B cell (primary cell): ENCODE results near the gene RGS11. TPM values are rescaled to one million over a fixed set of nuclear protein-coding genes. Genes with fewer than 3 reads are reported as not detected.

Source experiments
- ATAC-seq: fragments of 200-7000 bp; cut with Tn5 transposase; one replicate; pipeline ENCODE4 v1.10.0; 2021; ENCODE audit warnings: low read depth, mild to moderate bottlenecking, moderate number of reproducible peaks, moderate library complexity
- CTCF ChIA-PET: fragments of 350-600 bp; sonication (Branson Sonifier 250); formaldehyde crosslinking; loops from one replicate; lab custom pipeline; 2021; ENCODE audit warnings: antibody characterized with exemption, inconsistent platforms; lab: Charles Lee
- POLR2A ChIA-PET: fragments of 350-600 bp; sonication (Branson Sonifier 250); formaldehyde crosslinking; loops from one replicate; lab custom pipeline; 2021; ENCODE audit warnings: antibody characterized with exemption; lab: Charles Lee
- DNase-seq: peaks from one replicate; pipeline ENCODE4 v3.0.0; 2013
- H2AFZ ChIP-seq: 2 replicates; pipeline ENCODE4 v1.6.1; 2012; ENCODE audit warnings: mild to moderate bottlenecking, low read depth, low read length; ENCODE audit not compliant: insufficient read depth, poor library complexity, severe bottlenecking
- H3K27ac ChIP-seq, 2 donors: 1 replicate in 1 of 2; 2 replicates in 1 of 2; pipeline ENCODE4 v1.5.1; 2012 to 2013; ENCODE audit warnings: low read length in 2 of 2, mild to moderate bottlenecking in 2 of 2, moderate library complexity in 1 of 2
- H3K27me3 ChIP-seq, 4 experiments: fragments of 200-600 bp in 1 of 4; sonication (generic) in 1 of 4; replicated peaks in 1 of 4; 1 replicate in 2 of 4; 2 replicates in 2 of 4; pipeline versions ENCODE4 v1.6.1 to v1.7.0; 2013 to 2016; ENCODE audit warnings: low read length in 3 of 4, mild to moderate bottlenecking in 2 of 4, mixed read lengths in 1 of 4, moderate library complexity in 1 of 4; ENCODE audit not compliant: insufficient read depth in 4 of 4, control insufficient read depth in 3 of 4; ENCODE audit errors: control extremely low read depth in 1 of 4
- H3K36me3 ChIP-seq, 2 experiments: replicated peaks in 1 of 2; 1 replicate in 1 of 2; 2 replicates in 1 of 2; pipeline versions ENCODE4 v1.6.1 to v1.7.1; 2013; ENCODE audit warnings: low read length in 1 of 2; ENCODE audit not compliant: insufficient read depth in 2 of 2, control insufficient read depth in 1 of 2; ENCODE audit errors: control extremely low read depth in 1 of 2, extremely low read depth in 1 of 2
- H3K4me1 ChIP-seq, 2 donors: fragments of 200-600 bp in 1 of 2; sonication (generic) in 1 of 2; 1 replicate in 1 of 2; 2 replicates in 1 of 2; pipeline versions ENCODE4 v1.5.1 to v1.6.1; 2013 to 2017; ENCODE audit warnings: low read length in 2 of 2; ENCODE audit not compliant: control insufficient read depth in 2 of 2, insufficient read depth in 2 of 2
- H3K4me2 ChIP-seq: replicated peaks from 2 replicates; pipeline ENCODE3; 2012; ENCODE audit warnings: mild to moderate bottlenecking, low read depth, low read length; ENCODE audit not compliant: poor library complexity, severe bottlenecking
- H3K4me3 ChIP-seq, 5 experiments: fragments of 200-600 bp in 1 of 5; sonication (generic) in 1 of 5; 1 replicate in 3 of 5; 2 replicates in 2 of 5; pipeline versions ENCODE4 v1.5.1 to v1.7.0; 2011 to 2016; ENCODE audit warnings: low read length in 4 of 5, mild to moderate bottlenecking in 4 of 5, low read depth in 2 of 5, control low read depth in 1 of 5, moderate library complexity in 1 of 5; ENCODE audit not compliant: insufficient read depth in 1 of 5; ENCODE audit errors: control extremely low read depth in 1 of 5, extremely low read depth in 1 of 5
- H3K79me2 ChIP-seq: fragments of 200-600 bp; sonication (generic); one replicate; pipeline ENCODE4 v1.6.0; 2016; ENCODE audit warnings: low read length; ENCODE audit not compliant: control insufficient read depth, insufficient read depth
- H3K9ac ChIP-seq: fragments of 200-600 bp; sonication (generic); 2 replicates; pipeline ENCODE4 v1.6.1; 2017; ENCODE audit warnings: mild to moderate bottlenecking, low read length, moderate library complexity
- H3K9me3 ChIP-seq, 3 donors: one replicate each; pipeline versions ENCODE4 v1.6.1 to v1.7.1; 2013; ENCODE audit warnings: low read length in 2 of 3; ENCODE audit not compliant: control insufficient read depth in 2 of 3, insufficient read depth in 1 of 3; ENCODE audit errors: control extremely low read depth in 1 of 3
- H4K20me1 ChIP-seq: 2 replicates; pipeline ENCODE4 v1.6.0; 2012; ENCODE audit warnings: mild to moderate bottlenecking, low read length; ENCODE audit not compliant: insufficient read depth, control insufficient read depth, poor library complexity, severe bottlenecking
- H3K27ac Mint-ChIP-seq: one replicate; pipeline ENCODE4 v1.8.0; 2021; ENCODE audit warnings: mixed read lengths
- H3K27me3 Mint-ChIP-seq: one replicate; pipeline ENCODE4 v1.8.0; 2021; ENCODE audit warnings: mixed read lengths
- H3K4me1 Mint-ChIP-seq: one replicate; pipeline ENCODE4 v1.8.0; 2021; ENCODE audit warnings: mixed read lengths
- H3K4me3 Mint-ChIP-seq: one replicate; pipeline ENCODE4 v1.8.0; 2021; ENCODE audit warnings: mixed read lengths
- H3K9me3 Mint-ChIP-seq: one replicate; pipeline ENCODE4 v1.8.0; 2022; ENCODE audit warnings: mixed read lengths; ENCODE audit not compliant: insufficient read depth
- CTCF ChIP-seq: fragments of 200-600 bp; IDR thresholded peaks from one replicate; pipeline ENCODE4 v1.8.0; 2022; ENCODE audit warnings: antibody characterized with exemption, mild to moderate bottlenecking
- EZH2 ChIP-seq: IDR thresholded peaks from 2 replicates; pipeline ENCODE4 v1.6.1; 2012; ENCODE audit warnings: borderline replicate concordance, low read depth, mild to moderate bottlenecking, moderate library complexity, low read length; ENCODE audit not compliant: insufficient read depth, poor library complexity, severe bottlenecking
- WGBS: methylation state at CpG from one replicate; pipeline ENCODE4 v1.1.5; 2013; ENCODE audit warnings: missing lambda C conversion rate; ENCODE audit not compliant: insufficient coverage; 5-methylcytosine and 5-hydroxymethylcytosine counted together
- intact Hi-C: fragments of 100-400 bp; cut with micrococcal nuclease; formaldehyde crosslinking; loops from one replicate; pipeline ENCODE4 v1.10.0; 2022
- polyA plus RNA-seq: library from polyadenylated mRNA; depleted of rRNA; stranded (reverse); fragments of >200 nt; gene quantifications from 2 replicates; pipeline ENCODE4 v1.2.3, GENCODE V29; 2012
- total RNA-seq, 2 donors: library from RNA; stranded (reverse); fragments of 120-200 nt in 1 of 2; gene quantifications; 1 replicate in 1 of 2; 2 replicates in 1 of 2; pipeline versions ENCODE4 v1.2.3 to v1.2.4, GENCODE V29; 2013 to 2022

The RGS11 gene
- total and polyA plus RNA-seq, 2 donors (not counting 1 experiment from before 2014, with no cell fraction given), result 0.39 TPM; not detected in 1

- H3K9me3 ChIP-seq, result no peaks in the 10 kb centered on the region
- no peak overlapping the region for H3K27ac Mint-ChIP-seq
- H3K4me2 ChIP-seq, result no peak overlapping the region
- H3K4me1 Mint-ChIP-seq, result no peaks in the 10 kb centered on the region
- H3K4me1 ChIP-seq, result no peaks in the 10 kb centered on the region
- no peak overlapping the region for H3K27ac ChIP-seq
- intact Hi-C loops, result no loop called here
- DNase-seq (no peak), ATAC-seq (no peak)
- H3K79me2 ChIP-seq, result no peaks in the 10 kb centered on the region
- no peaks in the 10 kb centered on the region for H3K9me3 Mint-ChIP-seq
- WGBS, result 93% methylated on average over 14 of the region's 14 CpGs
- H3K27me3 ChIP-seq, result no peaks in the 10 kb centered on the region
- peaks cover 0 to 26% of the 10 kb centered on the region in 2 experiments for H3K36me3 ChIP-seq
- H3K4me3 Mint-ChIP-seq, result no peak overlapping the region
- no peaks in the 10 kb centered on the region for H3K27me3 Mint-ChIP-seq
- POLR2A ChIA-PET, result no interaction called here
- H3K4me3 ChIP-seq, result no peak overlapping the region
- H4K20me1 ChIP-seq, result no peaks in the 10 kb centered on the region
- CTCF ChIA-PET, result no interaction called here
- H3K9ac ChIP-seq, result no peak overlapping the region
- H2AFZ ChIP-seq, result no peak overlapping the region
- TF ChIP-seq EZH2, result no peak
- no peak for TF ChIP-seq CTCF
These were observed 10.7 kb downstream of the RGS11 start for GRCh38 chr16:265002-265529.

- Histone ChIP-seq H3K9ac (no peak overlapping the region), H3K4me1 (no peaks in the 10 kb centered on the region), H3K79me2 (no peaks in the 10 kb centered on the region), H2AFZ (no peak overlapping the region), H3K36me3 (peaks cover 0 to 30% of the 10 kb centered on the region in 2 experiments), H4K20me1 (no peaks in the 10 kb centered on the region), H3K27me3 (no peaks in the 10 kb centered on the region), H3K4me3 (no peak overlapping the region), H3K9me3 (no peaks in the 10 kb centered on the region), H3K27ac (no peak overlapping the region), H3K4me2 (no peak overlapping the region)
- DNase-seq (no peak), ATAC-seq (no peak)
- Mint-ChIP-seq H3K4me3 (no peak overlapping the region), H3K27ac (no peak overlapping the region), H3K27me3 (no peaks in the 10 kb centered on the region), H3K9me3 (no peaks in the 10 kb centered on the region), H3K4me1 (no peaks in the 10 kb centered on the region)
- no peak for TF ChIP-seq CTCF
- no peak for TF ChIP-seq EZH2
- 95% methylated on average over 23 of the region's 23 CpGs for WGBS
- intact Hi-C loops, result no loop called here
- CTCF ChIA-PET, result no interaction called here
- POLR2A ChIA-PET, result no interaction called here
These were observed 11.2 kb downstream of the RGS11 start for GRCh38 chr16:264440-264951.
